HCT116 (cell line): Measurements from ENCODE around the gene HMGXB3. TPM values are rescaled to one million over a fixed set of nuclear protein-coding genes. Genes with fewer than 3 reads are reported as not detected.

ENCODE experiments used
- ATAC-seq: fragments of 200-7000 bp; cut with Tn5 transposase; 2 replicates; pipeline ENCODE4 v1.9.1; 2020; ENCODE audit warnings: mild to moderate bottlenecking, moderate library complexity
- BruUV-seq: library from RNA; stranded (reverse); fragments of 400-500 nt; replicated peaks from 2 replicates; lab custom pipeline; 2021; lab: Mats Ljungman, UMichigan
- CTCF ChIA-PET: fragments of 300-600 bp; sonication (Branson Sonifier 250); formaldehyde crosslinking; loops from one replicate; lab custom pipeline; 2021; ENCODE audit warnings: antibody characterized with exemption; lab: Charles Lee
- POLR2A ChIA-PET: fragments of 300-600, 350-600 bp; sonication (Branson Sonifier 250); formaldehyde crosslinking; loops from one replicate; lab custom pipeline; 2021; ENCODE audit warnings: antibody characterized with exemption; lab: Charles Lee
- RAD21 ChIA-PET, 2 experiments: fragments of 300-600 bp; sonication (Branson Sonifier 250); formaldehyde crosslinking; loops; one replicate each; lab custom pipeline; 2023; ENCODE audit warnings: low total read pairs in 2 of 2; ENCODE audit not compliant: uncharacterized antibody in 2 of 2, unreplicated experiment in 2 of 2, low non-redundant PET in 1 of 2; lab: Charles Lee
- DNase-seq: peaks from one replicate; pipeline ENCODE4 v3.0.0-alpha.2; 2010; ENCODE audit warnings: low read depth, low spot score
- H2AFZ ChIP-seq: fragments of 200-600 bp; shearing (Covaris generic), sonication (generic); 2 replicates; pipeline ENCODE4 v1.6.1; 2017; ENCODE audit warnings: low read depth, mixed run types, mixed read lengths, antibody characterized with exemption, low read length; ENCODE audit not compliant: poor library complexity, severe bottlenecking
- H3K27ac ChIP-seq: 2 replicates; pipeline ENCODE4 v1.5.1; 2012; ENCODE audit warnings: low read depth, low read length
- H3K27me3 ChIP-seq: fragments of 200-600 bp; sonication (generic); 2 replicates; pipeline ENCODE4 v1.6.1; 2016; ENCODE audit warnings: mixed run types, low read length, mixed read lengths; ENCODE audit not compliant: insufficient read depth
- H3K36me3 ChIP-seq, 2 experiments: fragments of 200-500 bp in 1 of 2; fragments of 200-600 bp in 1 of 2; sonication (Bioruptor generic) in 1 of 2; sonication (generic) in 1 of 2; 2 replicates each; pipeline versions ENCODE4 v1.5.1 to v1.6.1; 2014 to 2016; ENCODE audit warnings: low read length in 2 of 2, inconsistent platforms in 1 of 2, mixed read lengths in 1 of 2, mixed run types in 1 of 2; ENCODE audit not compliant: insufficient read depth in 2 of 2, control insufficient read depth in 1 of 2
- H3K4me1 ChIP-seq, 2 experiments: fragments of 200-600 bp in 1 of 2; sonication (generic) in 1 of 2; 2 replicates each; pipeline versions ENCODE4 v1.5.1 to v1.6.1; 2012 to 2017; ENCODE audit warnings: low read length in 2 of 2, inconsistent platforms in 1 of 2, mild to moderate bottlenecking in 1 of 2, mixed read lengths in 1 of 2, mixed run types in 1 of 2, moderate library complexity in 1 of 2; ENCODE audit not compliant: insufficient read depth in 2 of 2, control insufficient read depth in 1 of 2
- H3K4me2 ChIP-seq: fragments of 200-600 bp; sonication (generic); 2 replicates; pipeline ENCODE4 v1.6.1; 2017; ENCODE audit warnings: mixed run types, low read length, mixed read lengths
- H3K4me3 ChIP-seq, 2 experiments: fragments of 200-600 bp in 1 of 2; sonication (generic) in 1 of 2; replicated peaks in 1 of 2; 2 replicates each; pipeline ENCODE4 v1.5.1; 2011 to 2016; ENCODE audit warnings: low read length in 2 of 2, control low read depth in 1 of 2, low read depth in 1 of 2, mild to moderate bottlenecking in 1 of 2, mixed read lengths in 1 of 2, mixed run types in 1 of 2
- H3K79me2 ChIP-seq: fragments of 200-600 bp; sonication (generic); 2 replicates; pipeline ENCODE4 v1.6.1; 2017; ENCODE audit warnings: mild to moderate bottlenecking, mixed run types, low read length, moderate library complexity, mixed read lengths; ENCODE audit not compliant: insufficient read depth
- H3K9ac ChIP-seq: fragments of 200-600 bp; sonication (generic); 2 replicates; pipeline ENCODE4 v1.6.1; 2016; ENCODE audit warnings: low read length, mixed read lengths
- H3K9me2 ChIP-seq: fragments of 200-600 bp; sonication (generic), shearing (Covaris generic); 2 replicates; pipeline ENCODE4 v1.6.1; 2017; ENCODE audit warnings: mixed run types, mild to moderate bottlenecking, moderate library complexity; ENCODE audit not compliant: insufficient read depth
- H3K9me3 ChIP-seq, 2 experiments: fragments of 200-500 bp in 1 of 2; fragments of 200-600 bp in 1 of 2; sonication (Bioruptor generic) in 1 of 2; sonication (generic) in 1 of 2; 2 replicates each; pipeline ENCODE4 v1.6.1; 2014 to 2017; ENCODE audit warnings: low read length in 2 of 2, mixed read lengths in 2 of 2, inconsistent platforms in 1 of 2, low read depth in 1 of 2, mild to moderate bottlenecking in 1 of 2, mixed run types in 1 of 2, moderate library complexity in 1 of 2; ENCODE audit not compliant: control insufficient read depth in 1 of 2, insufficient read depth in 1 of 2
- H4K20me1 ChIP-seq: fragments of 200-600 bp; sonication (generic), shearing (Covaris generic); 2 replicates; pipeline ENCODE4 v1.6.1; 2017; ENCODE audit warnings: mixed run types, mild to moderate bottlenecking, moderate library complexity; ENCODE audit not compliant: insufficient read depth
- ATF3 ChIP-seq: IDR thresholded peaks from 2 replicates; pipeline ENCODE4 v1.6.1; 2012
- CBX3 ChIP-seq: IDR thresholded peaks from 2 replicates; pipeline ENCODE4 v1.6.1; 2012; ENCODE audit warnings: low read depth
- CEBPB ChIP-seq: IDR thresholded peaks from 2 replicates; pipeline ENCODE4 v1.6.1; 2012; ENCODE audit warnings: low read depth
- CTCF ChIP-seq, 3 experiments: fragments of 200-600 bp in 1 of 3; sonication (generic) in 1 of 3; IDR thresholded peaks in 2 of 3; conservative IDR thresholded peaks in 1 of 3; 2 replicates each; pipeline ENCODE4 v1.5.1; 2012 to 2017; ENCODE audit warnings: low read depth in 2 of 3, low read length in 2 of 3, antibody characterized with exemption in 1 of 3, borderline replicate concordance in 1 of 3, control low read depth in 1 of 3, mild to moderate bottlenecking in 1 of 3, mixed read lengths in 1 of 3, mixed run types in 1 of 3, moderate library complexity in 1 of 3; ENCODE audit not compliant: insufficient read depth in 1 of 3
- EGR1 ChIP-seq: IDR thresholded peaks from 2 replicates; pipeline ENCODE4 v1.6.1; 2012; ENCODE audit warnings: low read depth
- ELF1 ChIP-seq: IDR thresholded peaks from 2 replicates; pipeline ENCODE4 v1.6.1; 2012; ENCODE audit warnings: low read depth, borderline replicate concordance
- EZH2 ChIP-seq: fragments of 200-600 bp; sonication (generic); IDR thresholded peaks from 2 replicates; pipeline ENCODE4 v1.6.1; 2017; ENCODE audit warnings: antibody characterized with exemption, mixed run types
- EZH2phosphoT487 ChIP-seq: fragments of 200-600 bp; IDR thresholded peaks from 2 replicates; pipeline ENCODE4 v1.6.1; 2018; ENCODE audit warnings: antibody characterized with exemption, borderline replicate concordance
- FOSL1 ChIP-seq: IDR thresholded peaks from 2 replicates; pipeline ENCODE4 v1.6.1; 2012; ENCODE audit warnings: low read depth
- JUND ChIP-seq: IDR thresholded peaks from 2 replicates; pipeline ENCODE4 v1.6.1; 2012
- MAX ChIP-seq: IDR thresholded peaks from 2 replicates; pipeline ENCODE4 v1.6.1; 2012
- POLR2A ChIP-seq: IDR thresholded peaks from 2 replicates; pipeline ENCODE4 v1.7.0; 2011; ENCODE audit warnings: borderline replicate concordance; ENCODE audit not compliant: insufficient read depth, insufficient read length; ENCODE audit errors: extremely low read depth
- POLR2AphosphoS5 ChIP-seq: IDR thresholded peaks from 2 replicates; pipeline ENCODE4 v1.6.1; 2011; ENCODE audit warnings: mild to moderate bottlenecking, low read depth, low read length, moderate library complexity
- RAD21 ChIP-seq: IDR thresholded peaks from 2 replicates; pipeline ENCODE4 v1.6.1; 2012; ENCODE audit warnings: low read depth, mild to moderate bottlenecking
- SIN3A ChIP-seq: IDR thresholded peaks from 2 replicates; pipeline ENCODE4 v1.6.1; 2012; ENCODE audit warnings: low read depth
- SP1 ChIP-seq: IDR thresholded peaks from 2 replicates; pipeline ENCODE4 v1.6.1; 2012; ENCODE audit warnings: low read depth
- TCF7L2 ChIP-seq: IDR thresholded peaks from 2 replicates; pipeline ENCODE4 v1.7.0; 2011; ENCODE audit warnings: borderline replicate concordance, inconsistent platforms; ENCODE audit not compliant: insufficient read depth, insufficient read length; ENCODE audit errors: extremely low read depth
- YY1 ChIP-seq: IDR thresholded peaks from 2 replicates; pipeline ENCODE4 v1.6.1; 2011; ENCODE audit warnings: low read length, low read depth, moderate library complexity, mild to moderate bottlenecking; ENCODE audit not compliant: insufficient replicate concordance; ENCODE audit errors: extremely low read depth
- ZFX ChIP-seq: fragments of 450-650 bp; IDR thresholded peaks from 2 replicates; pipeline ENCODE4 v1.6.1; 2017
- intact Hi-C: fragments of 100-400 bp; cut with micrococcal nuclease; formaldehyde crosslinking; loops from 2 replicates; pipeline ENCODE4 v1.10.0; 2022
- total RNA-seq: library from RNA; stranded (reverse); gene quantifications from one replicate; pipeline ENCODE4 v1.2.1, GENCODE V29; 2021; ENCODE audit not compliant: unreplicated experiment
- TF ChIP-seq, protein P1 (sequence below): IDR thresholded peaks from 2 replicates; pipeline ENCODE4 v1.6.1; 2011; ENCODE audit warnings: mild to moderate bottlenecking, low read length, moderate library complexity; ENCODE audit not compliant: insufficient replicate concordance; ENCODE audit errors: extremely low read depth

Gene HMGXB3
- total RNA-seq, 1 experiment from 2014 or later = 41.8 TPM

- RAD21 ChIA-PET = interaction anchor here in 1 of 2 experiments (0.5 kb wide), 1 partner anchor 469 kb away, joined by 3 read pairs; no protein-coding TSS in a partner anchor
- DNase-seq (no peak), ATAC-seq (no peak)
- Histone ChIP-seq H3K4me2 (no peak overlapping the region), H3K4me3 (no peak overlapping the region), H3K9me3 (no peaks in the 10 kb centered on the region), H3K9me2 (no peaks in the 10 kb centered on the region), H3K27me3 (no peaks in the 10 kb centered on the region), H2AFZ (no peak overlapping the region), H3K79me2 (no peaks in the 10 kb centered on the region), H3K36me3 (0 out of 4 replicates have a peak, but pooled peaks cover 0 to 5% of the 10 kb centered on the region in 2 experiments), H3K4me1 (peaks cover 0 to 7% of the 10 kb centered on the region in 2 experiments; a peak in 1 of 4 replicates), H4K20me1 (no peaks in the 10 kb centered on the region), H3K27ac (no peak overlapping the region), H3K9ac (no peak overlapping the region)
- CTCF ChIA-PET = no interaction called here
- POLR2A ChIA-PET = no interaction called here
- no TSS peak for BruUV-seq
- intact Hi-C loops = no loop called here
- TF ChIP-seq SIN3A = no peak
- no peak for TF ChIP-seq TCF7L2
- TF ChIP-seq ZFX = no peak
- no peak for TF ChIP-seq EZH2
- TF ChIP-seq RAD21 = no peak
- TF ChIP-seq EZH2phosphoT487 = no peak
- no peak for TF ChIP-seq FOSL1
- TF ChIP-seq SP1 = no peak
- TF ChIP-seq POLR2A = no peak
- TF ChIP-seq, protein P1, sequence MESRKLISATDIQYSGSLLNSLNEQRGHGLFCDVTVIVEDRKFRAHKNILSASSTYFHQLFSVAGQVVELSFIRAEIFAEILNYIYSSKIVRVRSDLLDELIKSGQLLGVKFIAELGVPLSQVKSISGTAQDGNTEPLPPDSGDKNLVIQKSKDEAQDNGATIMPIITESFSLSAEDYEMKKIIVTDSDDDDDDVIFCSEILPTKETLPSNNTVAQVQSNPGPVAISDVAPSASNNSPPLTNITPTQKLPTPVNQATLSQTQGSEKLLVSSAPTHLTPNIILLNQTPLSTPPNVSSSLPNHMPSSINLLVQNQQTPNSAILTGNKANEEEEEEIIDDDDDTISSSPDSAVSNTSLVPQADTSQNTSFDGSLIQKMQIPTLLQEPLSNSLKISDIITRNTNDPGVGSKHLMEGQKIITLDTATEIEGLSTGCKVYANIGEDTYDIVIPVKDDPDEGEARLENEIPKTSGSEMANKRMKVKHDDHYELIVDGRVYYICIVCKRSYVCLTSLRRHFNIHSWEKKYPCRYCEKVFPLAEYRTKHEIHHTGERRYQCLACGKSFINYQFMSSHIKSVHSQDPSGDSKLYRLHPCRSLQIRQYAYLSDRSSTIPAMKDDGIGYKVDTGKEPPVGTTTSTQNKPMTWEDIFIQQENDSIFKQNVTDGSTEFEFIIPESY = no peak
- no peak for TF ChIP-seq EGR1
- TF ChIP-seq MAX = no peak
- TF ChIP-seq ATF3 = no peak
- no peak for TF ChIP-seq ELF1
- no peak for TF ChIP-seq CTCF (IDR thresholded peaks at IDR 0.05 in 2 of 3, conservative IDR thresholded peaks at IDR 0.05 in 1 of 3; ENCODE audit: borderline replicate concordance in 1 of 3, insufficient read depth in 1 of 3, low read depth in 2 of 3, low read length in 2 of 3)
- no peak for TF ChIP-seq CBX3
- TF ChIP-seq POLR2AphosphoS5 = no peak
- no peak for TF ChIP-seq YY1
- no peak for TF ChIP-seq CEBPB
- no peak for TF ChIP-seq JUND
Measured at GRCh38 chr5:150059623-150060022, 59.1 kb downstream of the HMGXB3 start.
